ENCODE data around the gene MDP1.

The MDP1 gene

GRCh38 chr14:24234095-24235005, 18.5 kb upstream of the MDP1 start:
- TF ChIP-seq CTCF (IDR thresholded peaks at IDR 0.05), result no peak
- no peak for TF ChIP-seq ZFX (IDR thresholded peaks at IDR 0.05; ENCODE audit: borderline replicate concordance)
- no peak overlapping the region for H3K27ac ChIP-seq

- H3K27ac ChIP-seq, result peak overlapping the region; percentile 94
- TF ChIP-seq ZFX (IDR thresholded peaks at IDR 0.05; ENCODE audit: borderline replicate concordance) (no peak), CTCF (IDR thresholded peaks at IDR 0.05) (no peak)
Measured at GRCh38 chr14:24233538-24233866, 17.6 kb upstream of the MDP1 start.

GRCh38 chr14:24232645-24233537, 17.0 kb upstream of the MDP1 start, which contains the start of gene GMPR2:
TSS of gene GMPR2 (plus strand) at chr14:24232929. CDS start at chr14:24233254, 325 bp downstream.
- H3K27ac ChIP-seq, result peak within 1 kb of the TSS; percentile 94
- no peak for TF ChIP-seq CTCF (IDR thresholded peaks at IDR 0.05)
- no peak for TF ChIP-seq ZFX (IDR thresholded peaks at IDR 0.05; ENCODE audit: borderline replicate concordance)

GRCh38 chr14:24232121-24232644, 16.3 kb upstream of the MDP1 start, which contains the start of gene NEDD8:
TSS of gene NEDD8 (minus strand) at chr14:24232367. CDS start at chr14:24232267, 100 bp downstream.
- H3K27ac ChIP-seq, result peak within 1 kb of the TSS; percentile 94
- TF ChIP-seq CTCF (IDR thresholded peaks at IDR 0.05) (no peak), ZFX (IDR thresholded peaks at IDR 0.05; ENCODE audit: borderline replicate concordance) (no peak)

- peak overlapping the region; percentile 94 for H3K27ac ChIP-seq
- TF ChIP-seq ZFX (IDR thresholded peaks at IDR 0.05; ENCODE audit: borderline replicate concordance) (no peak), CTCF (IDR thresholded peaks at IDR 0.05) (no peak)
Measured at GRCh38 chr14:24231263-24232120, 15.6 kb upstream of the MDP1 start.

GRCh38 chr14:24228902-24229301, 13.0 kb upstream of the MDP1 start:
- no peak overlapping the region for H3K27ac ChIP-seq
- TF ChIP-seq ZFX (IDR thresholded peaks at IDR 0.05; ENCODE audit: borderline replicate concordance) (no peak), CTCF (IDR thresholded peaks at IDR 0.05) (no peak)
